SH-SY5Y (cell line): ENCODE results near the gene COQ4.

Experiments
- GATA2 ChIP-seq: IDR thresholded peaks from 2 replicates; pipeline ENCODE4 v1.6.1; 2011; ENCODE audit warnings: mild to moderate bottlenecking, low read depth, low read length
- GATA3 ChIP-seq: IDR thresholded peaks from 2 replicates; pipeline ENCODE4 v1.6.1; 2011; ENCODE audit warnings: low read depth, mild to moderate bottlenecking, low read length, moderate library complexity

Gene COQ4

GRCh38 chr9:128370752-128371629 is 48.4 kb downstream of the COQ4 start, which contains the start of gene URM1:
TSS of gene URM1 (plus strand) at chr9:128371374. CDS start at chr9:128371381, 7 bp downstream.
- TF ChIP-seq GATA3: no peak
- TF ChIP-seq GATA2: no peak

GRCh38 chr9:128371630-128372117 is 49.0 kb downstream of the COQ4 start:
- TF ChIP-seq GATA2 (no peak), GATA3 (no peak)

GRCh38 chr9:128372188-128372641 is 49.6 kb downstream of the COQ4 start:
- TF ChIP-seq GATA3 (no peak), GATA2 (no peak)

GRCh38 chr9:128372784-128373183 is 50.1 kb downstream of the COQ4 start:
- no peak for TF ChIP-seq GATA3
- no peak for TF ChIP-seq GATA2

GRCh38 chr9:128374221-128374675 is 51.6 kb downstream of the COQ4 start:
- TF ChIP-seq GATA2: no peak
- no peak for TF ChIP-seq GATA3

- no peak for TF ChIP-seq GATA3
- no peak for TF ChIP-seq GATA2
Measured at GRCh38 chr9:128375865-128376264, 53.2 kb downstream of the COQ4 start.

- no peak for TF ChIP-seq GATA2
- no peak for TF ChIP-seq GATA3
Measured at GRCh38 chr9:128382261-128382660, 59.6 kb downstream of the COQ4 start.

GRCh38 chr9:128383007-128383753 is 60.5 kb downstream of the COQ4 start:
- no peak for TF ChIP-seq GATA2
- TF ChIP-seq GATA3: no peak
